HL-60 (cell line): Measurements from ENCODE around the gene FSD2.

Source experiments
- DNase-seq, 2 experiments: peaks; one replicate each; pipeline ENCODE4 v3.0.0-alpha.2; 2010 to 2020; ENCODE audit warnings: low read depth in 1 of 2, low spot score in 1 of 2
- H3K27ac ChIP-seq: fragments of 250-450 bp; sonication (Bioruptor Pico); replicated peaks from 2 replicates; pipeline ENCODE4 v1.5.1; 2020; ENCODE audit warnings: mild to moderate bottlenecking, moderate library complexity
- H3K27me3 ChIP-seq: fragments of 250-450 bp; sonication (Bioruptor Pico); 2 replicates; pipeline ENCODE4 v1.5.1; 2021; ENCODE audit warnings: mild to moderate bottlenecking, moderate library complexity; ENCODE audit not compliant: insufficient read depth, poor library complexity, severe bottlenecking
- H3K4me3 ChIP-seq: replicated peaks from 2 replicates; pipeline ENCODE4 v1.5.1; 2011; ENCODE audit warnings: mild to moderate bottlenecking, control low read depth, low read length; ENCODE audit not compliant: insufficient read depth
- CTCF ChIP-seq: IDR thresholded peaks from one replicate; pipeline ENCODE4 v1.5.1; 2011; ENCODE audit warnings: low read length, control low read depth, inconsistent platforms; ENCODE audit not compliant: insufficient read depth
- GABPA ChIP-seq: IDR thresholded peaks from 2 replicates; pipeline ENCODE4 v1.6.1; 2012; ENCODE audit warnings: low read depth
- POLR2AphosphoS5 ChIP-seq: IDR thresholded peaks from 2 replicates; pipeline ENCODE4 v1.6.1; 2012; ENCODE audit warnings: low read depth
- REST ChIP-seq: IDR thresholded peaks from 2 replicates; pipeline ENCODE4 v1.6.1; 2012; ENCODE audit warnings: low read depth; ENCODE audit not compliant: insufficient replicate concordance
- SPI1 ChIP-seq: IDR thresholded peaks from 2 replicates; pipeline ENCODE4 v1.6.1; 2012; ENCODE audit warnings: low read depth, mild to moderate bottlenecking, borderline replicate concordance

Gene FSD2

GRCh38 chr15:82809308-82810060 is 3.6 kb upstream of the FSD2 start, which contains the start of gene WHAMM:
Gene WHAMM, plus strand, starts transcription at chr15:82809628. Its CDS starts 99 bp downstream, at chr15:82809727.
- Histone ChIP-seq H3K27ac (peak within 1 kb of the TSS; percentile 93), H3K4me3 (peak within 1 kb of the TSS; percentile 85), H3K27me3 (no peaks in the 10 kb centered on the region)
- peak; percentile 97 to 98 for DNase-seq
- TF ChIP-seq POLR2AphosphoS5, result peak; percentile 79
- TF ChIP-seq REST, result peak; percentile 44
- TF ChIP-seq GABPA, result no peak

GRCh38 chr15:82808634-82809041 is 2.8 kb upstream of the FSD2 start:
- H3K27ac ChIP-seq, result peak overlapping the region; percentile 93
- H3K4me3 ChIP-seq, result no peak overlapping the region

GRCh38 chr15:82807920-82808633 is 2.2 kb upstream of the FSD2 start:
- TF ChIP-seq GABPA, result no peak
- no peak for TF ChIP-seq CTCF
- TF ChIP-seq POLR2AphosphoS5, result no peak
- TF ChIP-seq REST, result no peak
- no peak for TF ChIP-seq SPI1
- H3K4me3 ChIP-seq, result no peak overlapping the region
- H3K27me3 ChIP-seq, result no peaks in the 10 kb centered on the region
- H3K27ac ChIP-seq, result no peak overlapping the region
- no peak for DNase-seq

More at GRCh38 chr15:82808634-82809041, 2.8 kb upstream of the FSD2 start:
- no peak for DNase-seq
- H3K27me3 ChIP-seq, result no peaks in the 10 kb centered on the region
- TF ChIP-seq CTCF, result no peak
- no peak for TF ChIP-seq POLR2AphosphoS5
- TF ChIP-seq REST, result no peak
- TF ChIP-seq GABPA, result no peak
- TF ChIP-seq SPI1, result no peak
